GM08714 (cell line): Measurements from ENCODE around the gene C12orf75.

Experiments used
- H3K4me3 ChIP-seq: fragments of 200-500 bp; sonication (Bioruptor generic); 2 replicates; pipeline ENCODE4 v1.5.1; 2014; ENCODE audit warnings: mild to moderate bottlenecking, low read length, inconsistent platforms
- ZNF274 ChIP-seq: IDR thresholded peaks from 2 replicates; pipeline ENCODE4 v1.6.1; 2012; ENCODE audit warnings: mild to moderate bottlenecking, low read depth, low read length

Gene C12orf75

GRCh38 chr12:105365231-105365630 lies 34.7 kb downstream of the C12orf75 start:
- no peak for TF ChIP-seq ZNF274
- H3K4me3 ChIP-seq, result no peak overlapping the region

DNA sequence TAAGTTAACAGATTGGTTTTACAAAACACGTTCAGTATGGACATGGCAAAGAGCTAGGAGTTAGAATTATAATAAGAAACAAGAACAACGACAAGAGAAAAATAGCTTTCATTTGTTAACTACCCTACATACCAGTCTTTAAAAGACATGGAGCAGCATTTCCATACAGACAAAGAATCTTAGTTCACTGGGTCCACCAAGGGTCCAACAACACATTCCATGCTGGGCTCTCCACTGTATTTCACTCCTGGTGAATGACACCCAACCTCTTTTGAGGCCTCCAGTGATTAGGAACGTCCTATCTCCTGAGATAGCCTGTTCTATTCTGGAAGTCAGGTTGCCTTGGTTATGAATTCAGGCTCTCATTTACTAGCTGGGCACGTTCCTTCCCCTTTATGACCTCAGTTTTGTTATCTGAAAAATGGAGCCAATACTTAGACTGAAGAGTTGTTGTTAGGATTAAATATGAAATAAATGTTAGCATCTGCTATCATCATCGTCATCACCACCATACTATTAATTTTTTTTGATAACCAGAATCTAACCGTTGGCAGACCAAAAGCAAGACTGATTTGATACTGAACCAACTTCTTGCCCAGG lies 37.7 kb downstream of the C12orf75 start:
- no peak overlapping the region for H3K4me3 ChIP-seq
- no peak for TF ChIP-seq ZNF274

DNA sequence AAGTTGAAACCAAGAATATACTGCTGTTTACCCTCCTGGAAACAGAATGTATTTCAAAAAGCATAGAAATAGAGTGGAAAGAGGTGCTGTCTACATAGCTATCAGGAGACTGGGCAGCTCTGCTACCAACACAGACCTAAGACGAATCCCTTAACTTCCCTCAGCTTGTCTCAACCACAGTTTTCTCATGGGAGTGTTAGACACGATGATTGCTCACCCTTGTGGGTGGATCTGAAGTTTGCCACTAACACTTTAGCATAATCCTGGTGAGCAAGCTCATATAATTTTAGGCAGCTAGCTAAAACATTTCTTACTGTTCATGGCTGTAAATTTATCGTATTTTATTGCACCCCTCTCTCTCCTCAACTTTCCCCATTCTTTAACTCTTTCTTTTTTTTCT lies 38.5 kb downstream of the C12orf75 start:
- no peak overlapping the region for H3K4me3 ChIP-seq
- no peak for TF ChIP-seq ZNF274

DNA sequence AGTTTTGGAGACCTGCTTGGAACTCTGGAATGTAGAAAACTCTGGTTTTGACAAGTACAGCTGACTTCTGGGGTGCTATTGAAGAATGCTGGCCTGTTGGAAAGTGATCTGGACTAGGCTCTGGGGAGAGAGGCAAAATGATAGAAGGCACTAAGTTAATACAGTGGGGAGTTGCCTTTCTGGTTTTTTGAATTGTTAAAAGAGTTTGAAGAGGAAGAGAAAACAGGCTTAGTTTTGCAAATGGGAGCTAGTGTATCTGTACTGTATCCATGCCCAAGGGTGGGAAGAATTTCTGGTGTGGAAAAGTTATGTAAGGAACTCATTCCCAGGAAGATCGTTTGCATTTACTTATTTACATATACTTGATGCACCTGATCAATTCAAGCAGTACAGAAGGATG lies 43.8 kb downstream of the C12orf75 start:
- TF ChIP-seq ZNF274, result no peak

DNA sequence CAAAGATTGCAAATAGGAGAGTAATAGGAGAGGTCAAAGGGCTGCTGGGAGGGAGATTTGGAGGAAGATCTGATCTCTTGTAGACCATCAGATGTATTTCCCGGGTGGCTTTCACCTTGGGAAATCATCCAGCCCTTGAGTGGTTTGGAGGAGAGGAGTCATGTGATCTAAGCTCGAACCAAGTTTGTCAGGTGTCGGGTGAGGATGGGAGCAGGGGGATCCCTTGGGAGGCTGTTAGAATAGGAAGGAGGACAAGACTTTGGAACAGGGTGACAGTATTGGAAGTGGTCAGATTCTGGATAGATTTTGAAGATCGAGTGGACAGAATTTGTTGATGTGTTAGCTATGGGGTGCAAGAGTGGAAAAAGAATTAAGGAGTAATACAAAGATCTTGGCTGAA lies 46.6 kb downstream of the C12orf75 start:
- no peak overlapping the region for H3K4me3 ChIP-seq
- no peak for TF ChIP-seq ZNF274

More for the DNA sequence above, 43.8 kb downstream of the C12orf75 start:
- H3K4me3 ChIP-seq, result no peak overlapping the region

- no peak overlapping the region for H3K4me3 ChIP-seq
- TF ChIP-seq ZNF274, result no peak
Measured at GRCh38 chr12:105378911-105379310, 48.4 kb downstream of the C12orf75 start.

GRCh38 chr12:105382771-105383622 lies 52.5 kb downstream of the C12orf75 start:
- H3K4me3 ChIP-seq, result no peak overlapping the region
- no peak for TF ChIP-seq ZNF274

DNA sequence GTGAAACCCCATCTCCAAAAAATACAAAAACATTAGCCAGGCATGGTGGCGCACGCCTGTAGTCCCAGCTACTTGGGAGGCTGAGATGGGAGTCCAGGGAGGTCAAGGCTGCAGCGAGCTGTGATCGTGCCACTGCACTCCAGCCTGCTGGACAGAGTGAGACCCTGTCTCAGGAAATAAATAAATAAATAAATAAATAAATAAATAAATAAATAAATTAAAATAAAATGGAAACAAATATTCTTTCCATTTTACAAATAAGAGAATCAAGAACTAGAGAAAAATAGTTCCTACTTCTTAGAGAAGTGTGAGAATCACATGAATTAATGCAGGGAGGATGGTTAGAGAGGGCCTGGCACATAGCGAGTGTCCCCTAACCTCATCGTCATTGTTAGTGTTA lies 53.7 kb downstream of the C12orf75 start:
- no peak for TF ChIP-seq ZNF274

GRCh38 chr12:105384916-105385535 lies 54.5 kb downstream of the C12orf75 start:
- no peak overlapping the region for H3K4me3 ChIP-seq
- TF ChIP-seq ZNF274, result no peak

More for the DNA sequence above, 53.7 kb downstream of the C12orf75 start:
- H3K4me3 ChIP-seq, result no peak overlapping the region

DNA sequence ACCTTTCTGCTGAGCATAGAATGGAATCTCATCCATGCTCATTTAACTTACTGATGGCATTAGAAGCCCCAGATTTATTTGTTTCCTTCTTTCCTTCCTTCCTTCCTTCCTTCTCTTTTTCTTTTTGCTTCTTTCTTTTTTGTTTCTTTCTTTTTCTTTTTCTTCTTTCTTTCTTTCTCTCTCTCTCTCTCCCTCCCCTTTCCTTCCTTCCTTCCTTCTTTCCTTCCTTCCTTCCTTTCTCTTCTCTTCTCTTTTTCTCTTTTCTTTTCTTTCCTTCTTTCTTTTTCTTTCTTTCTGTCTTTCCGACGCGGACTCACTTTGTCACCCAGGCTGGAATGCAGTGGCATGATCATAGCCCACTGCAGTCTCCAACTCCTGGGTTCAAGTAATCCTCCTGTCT lies 55.9 kb downstream of the C12orf75 start:
- no peak for TF ChIP-seq ZNF274
- H3K4me3 ChIP-seq, result no peak overlapping the region

DNA sequence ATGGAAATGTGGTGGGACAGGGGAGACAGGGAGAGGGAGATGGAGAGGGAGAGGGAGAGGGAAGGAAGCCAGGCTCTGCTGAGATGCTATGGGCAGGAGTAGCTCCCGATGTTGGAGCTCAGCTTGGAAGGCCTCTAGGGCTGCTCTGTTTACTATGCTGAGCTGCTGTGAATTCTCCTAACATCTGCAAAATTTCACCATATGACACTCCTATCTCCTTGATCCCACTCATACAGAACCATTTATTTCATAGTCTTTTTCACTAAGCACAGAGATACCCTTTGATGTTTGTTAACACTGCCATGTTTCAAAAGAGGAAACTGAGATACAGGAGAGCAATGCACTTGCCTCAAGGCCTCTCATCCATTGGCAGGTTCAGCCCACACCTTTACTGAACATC lies 60.7 kb downstream of the C12orf75 start:
- H3K4me3 ChIP-seq, result no peak overlapping the region
- TF ChIP-seq ZNF274, result no peak

GRCh38 chr12:105393587-105393986 lies 63.1 kb downstream of the C12orf75 start:
- TF ChIP-seq ZNF274, result no peak

GRCh38 chr12:105396024-105396423 lies 65.5 kb downstream of the C12orf75 start:
- H3K4me3 ChIP-seq, result no peak overlapping the region
- no peak for TF ChIP-seq ZNF274

More at GRCh38 chr12:105393587-105393986, 63.1 kb downstream of the C12orf75 start:
- no peak overlapping the region for H3K4me3 ChIP-seq

GRCh38 chr12:105396983-105397382 lies 66.5 kb downstream of the C12orf75 start:
- no peak for TF ChIP-seq ZNF274
- no peak overlapping the region for H3K4me3 ChIP-seq

- TF ChIP-seq ZNF274, result no peak
- H3K4me3 ChIP-seq, result no peak overlapping the region
Measured at GRCh38 chr12:105398930-105399329, 68.4 kb downstream of the C12orf75 start.
